Right lobe of liver (tissue), 6 donors: Measurements from ENCODE around the gene RBCK1. TPM values are rescaled to one million over a fixed set of nuclear protein-coding genes. Genes with fewer than 3 reads are reported as not detected.

Source experiments
- ATAC-seq, 4 donors: fragments of 200-7000 bp; cut with Tn5 transposase; one replicate each; pipeline ENCODE4 v1.9.1; 2020; ENCODE audit warnings: mild to moderate bottlenecking in 4 of 4, moderate library complexity in 4 of 4
- DNase-seq, 3 donors: peaks; one replicate each; pipeline ENCODE4 v3.0.0-alpha.2; 2020
- H3K27ac ChIP-seq, 3 donors: fragments of 200-600 bp; one replicate each; pipeline ENCODE4 v1.8.0; 2022
- H3K27me3 ChIP-seq, 2 donors: fragments of 200-600 bp; one replicate each; pipeline ENCODE4 v1.8.0; 2022
- H3K36me3 ChIP-seq, 4 donors: fragments of 200-600 bp; sonication (generic) in 1 of 4; one replicate each; pipeline versions ENCODE4 v1.5.1 to v1.8.0; 2017 to 2022; ENCODE audit warnings: control low read depth in 1 of 4
- H3K4me1 ChIP-seq, 4 donors: fragments of 200-600 bp; sonication (generic) in 1 of 4; one replicate each; pipeline versions ENCODE4 v1.5.1 to v1.8.0; 2017 to 2022; ENCODE audit warnings: control low read depth in 1 of 4
- H3K4me3 ChIP-seq, 3 donors: fragments of 200-600 bp; one replicate each; pipeline ENCODE4 v1.8.0; 2022
- H3K9me3 ChIP-seq, 4 donors: fragments of 200-600 bp; sonication (generic) in 1 of 4; one replicate each; pipeline versions ENCODE4 v1.5.1 to v1.8.0; 2017 to 2022; ENCODE audit warnings: control low read depth in 1 of 4
- CTCF ChIP-seq, 4 donors: fragments of 200-600 bp in 3 of 4; fragments of 450-650 bp in 1 of 4; IDR thresholded peaks; one replicate each; pipeline versions ENCODE4 v1.5.1 to v1.8.0; 2016 to 2022; ENCODE audit warnings: antibody characterized with exemption in 4 of 4, mild to moderate bottlenecking in 2 of 4
- POLR2A ChIP-seq: fragments of 450-650 bp; IDR thresholded peaks from one replicate; pipeline ENCODE4 v1.6.1; 2017; ENCODE audit warnings: antibody characterized with exemption, mild to moderate bottlenecking
- WGBS: methylation state at CpG from one replicate; pipeline ENCODE4 v1.1.6; 2018; ENCODE audit warnings: low coverage, low lambda C conversion rate; ENCODE audit not compliant: insufficient coverage; ENCODE audit errors: missing lambda C conversion rate; 5-methylcytosine and 5-hydroxymethylcytosine counted together
- intact Hi-C, 2 donors: fragments of 100-400 bp; cut with DNase I; formaldehyde crosslinking; loops; one replicate each; pipeline versions ENCODE4 v1.11.2 to v1.14.1; 2022
- long read RNA-seq: library from polyadenylated mRNA; unstranded; transcript quantifications from one replicate; pipeline ENCODE4 v2.0.0, GENCODE V29; 2019
- total RNA-seq, 6 experiments: library from RNA; depleted of rRNA in 2 of 6; stranded (reverse); fragments of >200 nt in 2 of 6; fragmentation: NEBNext Ultra II Directional in 3 of 6; extraction: Animal tissue kit (Norgen Biotek cat#: 25700) in 3 of 6; gene quantifications; one replicate each; pipeline versions ENCODE4 v1.1.0 to v1.2.4, GENCODE V29; 2016 to 2023
- donor health status: DM: no; HTN: yes; CAD: no.
- donor health status: DM: no; HTN: no; CAD: no.
- donor health status: DM: no; HTN: no; CAD: no.
- donor health status: DM: no; HTN: yes; CAD: no.
- donor health status: DM: no; HTN: yes; CAD: no.

RBCK1 gene
- 100 to 1,000 TPM in 2 of 6 experiments, 10 to 100 TPM in 4; 63.1 to 113 (median 85.6) TPM for total RNA-seq
- long read RNA-seq, transcript RBCK1-213 (3 exons, 1,200 nt), result major isoform, 12 of 21 reads
- long read RNA-seq, partial matches to known transcripts, result 4 of 21 reads
- long read RNA-seq, other reads (novel, unspliced or antisense), result 1 of 21 reads

GRCh38 chr20:407953-408842 is at the start of gene RBCK1:
RBCK1 (plus strand) TSS chr20:408299; CDS start chr20:408758, 459 bp downstream.
- Histone ChIP-seq H3K4me3 (peak within 1 kb of the TSS; percentile 97 to 100 (median 98)), H3K9me3 (no peaks in the 10 kb centered on the region), H3K4me1 (peaks cover 0 to 34% (median 5%) of the 10 kb centered on the region in 4 donors), H3K27ac (peak within 1 kb of the TSS; percentile 94 to 96 (median 95)), H3K36me3 (peaks cover 0 to 10% (median 3%) of the 10 kb centered on the region in 4 donors), H3K27me3 (no peaks in the 10 kb centered on the region)
- peak; percentile 90 to 91 (median 90) for DNase-seq
- peak; percentile 76 to 82 (median 80) for ATAC-seq
- 0% methylated on average over 9 of the region's 87 CpGs for WGBS
- intact Hi-C loops, result no loop called here
- TF ChIP-seq CTCF (IDR thresholded peaks at IDR 0.05), result no peak
- TF ChIP-seq POLR2A, result peak; percentile 82

- ATAC-seq, result no peak
- Histone ChIP-seq H3K9me3 (no peaks in the 10 kb centered on the region), H3K36me3 (no peaks in the 10 kb centered on the region), H3K4me3 (no peak overlapping the region), H3K27me3 (no peaks in the 10 kb centered on the region), H3K4me1 (peaks cover 0 to 9% (median 2%) of the 10 kb centered on the region in 4 donors), H3K27ac (no peak overlapping the region)
- WGBS, result 86% methylated on average over 4 of the region's 4 CpGs
- intact Hi-C loops, result loop anchor here (5.0 to 10.0 kb wide), 2 partner anchors 126 to 128 kb away; no protein-coding TSS in a partner anchor
- DNase-seq, result no peak
- TF ChIP-seq CTCF (IDR thresholded peaks at IDR 0.05), result no peak
- TF ChIP-seq POLR2A, result no peak
Observed at GRCh38 chr20:358891-359555, 49.1 kb upstream of the RBCK1 start.

- H3K36me3 ChIP-seq, result no peaks in the 10 kb centered on the region
- H3K27ac ChIP-seq, result no peak overlapping the region
- H3K4me3 ChIP-seq, result no peak overlapping the region
- ATAC-seq (no peak), DNase-seq (no peak)
- H3K9me3 ChIP-seq, result no peaks in the 10 kb centered on the region
- peaks cover 0 to 14% (median 4%) of the 10 kb centered on the region in 4 donors for H3K4me1 ChIP-seq
- intact Hi-C loops, result no loop called here
- WGBS, result 74% methylated on average over 7 of the region's 8 CpGs
- no peak for TF ChIP-seq CTCF (IDR thresholded peaks at IDR 0.05)
- TF ChIP-seq POLR2A, result no peak
- H3K27me3 ChIP-seq, result no peaks in the 10 kb centered on the region
Observed at GRCh38 chr20:361561-361960, 46.5 kb upstream of the RBCK1 start.

GRCh38 chr20:362271-363254 is 45.5 kb upstream of the RBCK1 start:
- TF ChIP-seq CTCF (IDR thresholded peaks at IDR 0.05) (peak; percentile 53 to 70 (median 58)), POLR2A (peak; percentile 32)
- Histone ChIP-seq H3K27me3 (no peaks in the 10 kb centered on the region), H3K9me3 (no peaks in the 10 kb centered on the region), H3K27ac (peak overlapping the region in 2 of 3 donors; percentile 34 to 39), H3K4me3 (no peak overlapping the region), H3K4me1 (peaks cover 0 to 15% (median 4%) of the 10 kb centered on the region in 4 donors), H3K36me3 (no peaks in the 10 kb centered on the region)
- intact Hi-C loops, result no loop called here
- 39% methylated on average over 9 of the region's 13 CpGs for WGBS
- ATAC-seq (peak; percentile 93 to 96 (median 94)), DNase-seq (peak; percentile 97 to 99 (median 97))
